Cardiac septum (tissue), 1 donor: ENCODE measurements around the gene LPO. TPM values are rescaled to one million over a fixed set of nuclear protein-coding genes. Genes with fewer than 3 reads are reported as not detected.

Experiments used
- DNase-seq: peaks from one replicate; pipeline ENCODE4 v3.0.0-alpha.2; 2020; ENCODE audit warnings: low spot score
- intact Hi-C: fragments of 100-400 bp; cut with DNase I; formaldehyde crosslinking; loops from one replicate; pipeline ENCODE4 v1.14.0; 2022
- total RNA-seq: library from RNA; stranded (reverse); fragmentation: NEBNext Ultra II Directional; extraction: Animal tissue kit (Norgen Biotek cat#: 25700); gene quantifications from one replicate; pipeline ENCODE4 v1.2.1, GENCODE V29; 2021
- donor health status: DM: no; HTN: no; CAD: no.

Gene LPO
- total RNA-seq, 1 donor from 2014 or later: not detected

GRCh38 chr17:58249270-58250133 lies 11.1 kb downstream of the LPO start:
- intact Hi-C loops: no loop called here
- DNase-seq: peak; percentile 87

GRCh38 chr17:58250344-58251011 lies 12.1 kb downstream of the LPO start:
- intact Hi-C loops: no loop called here
- no peak for DNase-seq

GRCh38 chr17:58252141-58252540 lies 13.8 kb downstream of the LPO start:
- no peak for DNase-seq
- intact Hi-C loops: no loop called here

GRCh38 chr17:58253082-58253481 lies 14.7 kb downstream of the LPO start:
- intact Hi-C loops: no loop called here
- no peak for DNase-seq

- intact Hi-C loops: no loop called here
- no peak for DNase-seq
Observed at GRCh38 chr17:58254803-58255202, 16.4 kb downstream of the LPO start.

- intact Hi-C loops: no loop called here
- DNase-seq: no peak
Observed at GRCh38 chr17:58262149-58262548, 23.8 kb downstream of the LPO start.

GRCh38 chr17:58263773-58264172 lies 25.4 kb downstream of the LPO start:
- intact Hi-C loops: no loop called here

GRCh38 chr17:58264407-58265103 lies 26.2 kb downstream of the LPO start:
- no peak for DNase-seq
- intact Hi-C loops: no loop called here

More at GRCh38 chr17:58263773-58264172, 25.4 kb downstream of the LPO start:
- DNase-seq: no peak

GRCh38 chr17:58265271-58265670 lies 26.9 kb downstream of the LPO start:
- intact Hi-C loops: no loop called here
- no peak for DNase-seq

- intact Hi-C loops: no loop called here
- no peak for DNase-seq
Observed at GRCh38 chr17:58265902-58266875, 27.8 kb downstream of the LPO start.

- intact Hi-C loops: no loop called here
- no peak for DNase-seq
Observed at GRCh38 chr17:58267347-58268324, 29.3 kb downstream of the LPO start.

GRCh38 chr17:58268326-58268725 lies 29.9 kb downstream of the LPO start:
- no peak for DNase-seq
- intact Hi-C loops: no loop called here

- intact Hi-C loops: no loop called here
- no peak for DNase-seq
Observed at GRCh38 chr17:58268774-58269556, 30.6 kb downstream of the LPO start.

- intact Hi-C loops: no loop called here
Observed at GRCh38 chr17:58269557-58270291, 31.3 kb downstream of the LPO start.

GRCh38 chr17:58270476-58271215 lies 32.3 kb downstream of the LPO start:
- no peak for DNase-seq
- intact Hi-C loops: no loop called here

More at GRCh38 chr17:58269557-58270291, 31.3 kb downstream of the LPO start:
- DNase-seq: no peak
